HL-60 (cell line): Measurements from ENCODE around the gene TIMM17B.

ENCODE experiments used
- DNase-seq, 2 experiments: peaks; one replicate each; pipeline ENCODE4 v3.0.0-alpha.2; 2010 to 2020; ENCODE audit warnings: low read depth in 1 of 2, low spot score in 1 of 2
- H3K27ac ChIP-seq: fragments of 250-450 bp; sonication (Bioruptor Pico); replicated peaks from 2 replicates; pipeline ENCODE4 v1.5.1; 2020; ENCODE audit warnings: mild to moderate bottlenecking, moderate library complexity
- H3K27me3 ChIP-seq: fragments of 250-450 bp; sonication (Bioruptor Pico); 2 replicates; pipeline ENCODE4 v1.5.1; 2021; ENCODE audit warnings: mild to moderate bottlenecking, moderate library complexity; ENCODE audit not compliant: insufficient read depth, poor library complexity, severe bottlenecking
- H3K4me3 ChIP-seq: replicated peaks from 2 replicates; pipeline ENCODE4 v1.5.1; 2011; ENCODE audit warnings: mild to moderate bottlenecking, control low read depth, low read length; ENCODE audit not compliant: insufficient read depth
- CTCF ChIP-seq: IDR thresholded peaks from one replicate; pipeline ENCODE4 v1.5.1; 2011; ENCODE audit warnings: low read length, control low read depth, inconsistent platforms; ENCODE audit not compliant: insufficient read depth
- GABPA ChIP-seq: IDR thresholded peaks from 2 replicates; pipeline ENCODE4 v1.6.1; 2012; ENCODE audit warnings: low read depth
- POLR2AphosphoS5 ChIP-seq: IDR thresholded peaks from 2 replicates; pipeline ENCODE4 v1.6.1; 2012; ENCODE audit warnings: low read depth
- SPI1 ChIP-seq: IDR thresholded peaks from 2 replicates; pipeline ENCODE4 v1.6.1; 2012; ENCODE audit warnings: low read depth, mild to moderate bottlenecking, borderline replicate concordance
- TF ChIP-seq, protein P1 (sequence below): IDR thresholded peaks from 2 replicates; pipeline ENCODE4 v1.6.1; 2012; ENCODE audit warnings: low read depth; ENCODE audit not compliant: insufficient replicate concordance

The TIMM17B gene

DNA sequence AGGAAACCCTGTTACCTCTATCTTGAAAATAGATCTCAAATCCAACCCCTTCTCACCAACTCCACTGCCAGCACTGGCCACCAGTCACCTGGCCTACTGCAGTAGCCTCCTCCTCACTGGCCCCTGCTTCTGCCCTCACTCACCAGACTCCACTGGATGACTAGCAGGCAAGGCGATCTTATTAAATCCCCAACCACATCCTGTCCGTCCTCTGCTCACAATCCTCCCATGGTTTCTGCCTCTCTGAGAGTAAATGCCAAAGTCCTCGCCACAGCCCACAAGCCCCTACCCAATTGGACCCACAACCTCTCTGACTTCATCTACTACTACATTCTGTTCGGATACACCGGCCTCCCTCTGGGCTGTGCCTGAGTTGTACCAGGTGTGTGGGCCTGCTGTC lies 26.7 kb upstream of the TIMM17B start:
- no peak overlapping the region for H3K4me3 ChIP-seq
- TF ChIP-seq SPI1 (no peak), GABPA (no peak), POLR2AphosphoS5 (no peak), CTCF (no peak)
- TF ChIP-seq, protein P1, sequence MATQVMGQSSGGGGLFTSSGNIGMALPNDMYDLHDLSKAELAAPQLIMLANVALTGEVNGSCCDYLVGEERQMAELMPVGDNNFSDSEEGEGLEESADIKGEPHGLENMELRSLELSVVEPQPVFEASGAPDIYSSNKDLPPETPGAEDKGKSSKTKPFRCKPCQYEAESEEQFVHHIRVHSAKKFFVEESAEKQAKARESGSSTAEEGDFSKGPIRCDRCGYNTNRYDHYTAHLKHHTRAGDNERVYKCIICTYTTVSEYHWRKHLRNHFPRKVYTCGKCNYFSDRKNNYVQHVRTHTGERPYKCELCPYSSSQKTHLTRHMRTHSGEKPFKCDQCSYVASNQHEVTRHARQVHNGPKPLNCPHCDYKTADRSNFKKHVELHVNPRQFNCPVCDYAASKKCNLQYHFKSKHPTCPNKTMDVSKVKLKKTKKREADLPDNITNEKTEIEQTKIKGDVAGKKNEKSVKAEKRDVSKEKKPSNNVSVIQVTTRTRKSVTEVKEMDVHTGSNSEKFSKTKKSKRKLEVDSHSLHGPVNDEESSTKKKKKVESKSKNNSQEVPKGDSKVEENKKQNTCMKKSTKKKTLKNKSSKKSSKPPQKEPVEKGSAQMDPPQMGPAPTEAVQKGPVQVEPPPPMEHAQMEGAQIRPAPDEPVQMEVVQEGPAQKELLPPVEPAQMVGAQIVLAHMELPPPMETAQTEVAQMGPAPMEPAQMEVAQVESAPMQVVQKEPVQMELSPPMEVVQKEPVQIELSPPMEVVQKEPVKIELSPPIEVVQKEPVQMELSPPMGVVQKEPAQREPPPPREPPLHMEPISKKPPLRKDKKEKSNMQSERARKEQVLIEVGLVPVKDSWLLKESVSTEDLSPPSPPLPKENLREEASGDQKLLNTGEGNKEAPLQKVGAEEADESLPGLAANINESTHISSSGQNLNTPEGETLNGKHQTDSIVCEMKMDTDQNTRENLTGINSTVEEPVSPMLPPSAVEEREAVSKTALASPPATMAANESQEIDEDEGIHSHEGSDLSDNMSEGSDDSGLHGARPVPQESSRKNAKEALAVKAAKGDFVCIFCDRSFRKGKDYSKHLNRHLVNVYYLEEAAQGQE = no peak
- no peak overlapping the region for H3K27ac ChIP-seq
- DNase-seq = no peak
- no peaks in the 10 kb centered on the region for H3K27me3 ChIP-seq

GRCh38 chrX:48923771-48924170 lies 26.2 kb upstream of the TIMM17B start:
- no peaks in the 10 kb centered on the region for H3K27me3 ChIP-seq
- no peak for DNase-seq
- H3K4me3 ChIP-seq = no peak overlapping the region
- no peak overlapping the region for H3K27ac ChIP-seq
- TF ChIP-seq POLR2AphosphoS5 = no peak

DNA sequence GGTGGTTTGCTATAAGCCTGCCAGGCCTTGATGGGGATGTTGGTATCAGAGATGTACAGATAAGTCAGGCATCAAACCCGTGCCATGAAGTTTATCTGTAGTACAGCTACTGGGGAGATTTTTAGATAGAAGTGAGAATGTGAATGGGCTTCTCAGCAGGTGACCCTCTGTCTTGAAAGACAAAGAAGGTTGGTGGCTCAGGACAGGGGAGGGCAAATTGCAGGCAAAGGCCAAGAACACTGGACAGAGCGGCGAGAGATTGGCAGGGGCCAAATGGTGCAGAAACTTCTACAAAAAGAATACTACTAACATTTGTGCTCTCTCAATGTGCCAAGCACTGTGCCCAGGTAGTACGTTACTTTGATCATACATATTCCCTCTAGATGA lies 23.1 kb upstream of the TIMM17B start:
- H3K27me3 ChIP-seq = no peaks in the 10 kb centered on the region
- TF ChIP-seq POLR2AphosphoS5 (no peak), SPI1 (no peak), GABPA (no peak), CTCF (no peak)
- TF ChIP-seq, protein P1 = no peak
- DNase-seq = no peak
- H3K4me3 ChIP-seq = no peak overlapping the region
- H3K27ac ChIP-seq = no peak overlapping the region

DNA sequence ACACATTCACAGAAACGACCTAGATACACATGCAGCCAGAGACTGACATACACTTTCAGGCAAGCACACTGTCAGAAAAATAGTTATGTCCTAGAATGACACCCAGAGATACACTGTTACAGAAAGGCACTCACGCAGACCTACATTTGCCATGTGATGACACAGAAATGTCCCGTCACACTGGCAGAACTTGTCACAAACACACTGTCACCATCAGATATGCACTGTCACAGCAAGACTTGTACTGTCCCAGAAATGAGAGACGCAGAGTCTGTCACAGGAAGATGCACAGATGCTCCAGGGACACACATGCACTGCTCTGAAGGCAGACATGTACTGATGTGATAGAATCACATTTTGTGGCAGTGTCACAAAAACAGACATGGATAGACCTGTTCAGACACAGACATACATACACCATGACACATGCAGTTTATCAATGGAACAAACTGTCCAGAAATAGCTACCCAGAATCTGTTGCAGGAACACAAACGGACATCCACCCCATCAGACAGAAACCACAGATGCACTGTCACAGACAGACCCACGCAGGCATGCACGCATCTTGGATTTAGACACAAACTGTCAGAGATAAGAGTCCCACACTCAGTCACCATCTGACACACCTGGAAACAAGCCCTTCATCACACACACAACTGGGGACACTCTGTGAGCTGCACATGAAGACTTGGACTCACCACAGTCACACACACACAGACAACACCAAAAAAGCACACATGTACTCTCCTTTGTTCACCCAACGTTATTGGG lies 22.6 kb upstream of the TIMM17B start:
- TF ChIP-seq CTCF = no peak
- no peak for TF ChIP-seq POLR2AphosphoS5
- TF ChIP-seq SPI1 = no peak
- TF ChIP-seq GABPA = no peak
- TF ChIP-seq, protein P1 = no peak
- Histone ChIP-seq H3K27me3 (no peaks in the 10 kb centered on the region), H3K27ac (no peak overlapping the region), H3K4me3 (no peak overlapping the region)
- no peak for DNase-seq
